D721Med (cell line): Measurements from ENCODE around the gene QRICH1.

Experiments
- DNase-seq: peaks from one replicate; pipeline ENCODE4 v3.0.0; 2011; ENCODE audit warnings: low spot score; ENCODE audit not compliant: insufficient read length
- FAIRE-seq: peaks from 2 replicates; lab custom pipeline; 2011; peaks lifted over from hg19 to GRCh38; lab: Jason Lieb, UNC
- CTCF ChIP-seq: IDR thresholded peaks from 2 replicates; pipeline ENCODE4 v1.5.1; 2012; ENCODE audit warnings: mild to moderate bottlenecking, control low read depth; ENCODE audit not compliant: insufficient read depth; ENCODE audit errors: missing control alignments

QRICH1 gene

GRCh38 chr3:48984663-48985062 lies 109.2 kb downstream of the QRICH1 start:
- DNase-seq (no peak), FAIRE-seq (no peak)
- TF ChIP-seq CTCF: no peak

- DNase-seq (no peak), FAIRE-seq (no peak)
- TF ChIP-seq CTCF: no peak
Measured at GRCh38 chr3:48983096-48983495, 110.8 kb downstream of the QRICH1 start.

GRCh38 chr3:48982686-48983085 lies 111.2 kb downstream of the QRICH1 start:
- TF ChIP-seq CTCF: no peak
- FAIRE-seq (no peak), DNase-seq (no peak)

- no peak for DNase-seq
- FAIRE-seq: no peak
- TF ChIP-seq CTCF: no peak
Measured at GRCh38 chr3:48982016-48982415, 111.9 kb downstream of the QRICH1 start.

GRCh38 chr3:48980295-48980694 lies 113.6 kb downstream of the QRICH1 start:
- DNase-seq: no peak
- no peak for FAIRE-seq
- TF ChIP-seq CTCF: no peak
